SU-DHL-6 (cell line): ENCODE results near the gene WNT7B.

Experiments
- H2AFZ ChIP-seq: fragments of 200-600 bp; sonication (generic); 2 replicates; pipeline ENCODE4 v1.6.1; 2014; ENCODE audit warnings: low read depth, mild to moderate bottlenecking, moderate library complexity, mixed read lengths, antibody characterized with exemption, low read length; ENCODE audit not compliant: severe bottlenecking
- H3F3A ChIP-seq: fragments of 200-600 bp; shearing (Covaris generic); 2 replicates; pipeline ENCODE4 v1.6.0; 2016; ENCODE audit warnings: antibody characterized with exemption, mild to moderate bottlenecking; ENCODE audit not compliant: insufficient read depth
- H3K27ac ChIP-seq: fragments of 200-600 bp; sonication (generic); 2 replicates; pipeline ENCODE4 v1.5.1; 2016; ENCODE audit warnings: low read depth, mild to moderate bottlenecking, low read length, moderate library complexity, mixed read lengths
- H3K27me3 ChIP-seq: fragments of 200-600 bp; sonication (generic), shearing (Covaris generic); 2 replicates; pipeline ENCODE4 v1.6.0; 2014; ENCODE audit warnings: mild to moderate bottlenecking, low read length
- H3K36me3 ChIP-seq: fragments of 200-600 bp; sonication (generic); 2 replicates; pipeline ENCODE4 v1.6.1; 2014; ENCODE audit warnings: mild to moderate bottlenecking, low read length, mixed read lengths
- H3K4me2 ChIP-seq: fragments of 300-600, 200-600 bp; shearing (Covaris generic), sonication (generic); 2 replicates; pipeline ENCODE4 v1.6.0; 2014; ENCODE audit warnings: low read length, low read depth, mild to moderate bottlenecking; ENCODE audit not compliant: poor library complexity, severe bottlenecking
- H3K4me3 ChIP-seq: fragments of 200-600 bp; sonication (generic); 2 replicates; pipeline ENCODE4 v1.5.1; 2014; ENCODE audit warnings: antibody characterized with exemption, low read length, mild to moderate bottlenecking, mixed read lengths; ENCODE audit not compliant: insufficient read depth, poor library complexity, severe bottlenecking
- H3K79me2 ChIP-seq: fragments of 200-600 bp; sonication (generic); 2 replicates; pipeline ENCODE4 v1.6.1; 2014; ENCODE audit warnings: mild to moderate bottlenecking, low read length, moderate library complexity; ENCODE audit not compliant: insufficient read depth
- H3K9ac ChIP-seq: fragments of 200-600 bp; sonication (generic); 2 replicates; pipeline ENCODE4 v1.7.0; 2014; ENCODE audit warnings: mild to moderate bottlenecking, low read length
- H3K9me2 ChIP-seq: fragments of 200-600 bp; sonication (generic); replicated peaks from 2 replicates; pipeline ENCODE4 v1.6.1; 2014; ENCODE audit warnings: low read length; ENCODE audit not compliant: insufficient read depth
- H3K9me3 ChIP-seq: fragments of 200-600 bp; sonication (generic); 2 replicates; pipeline ENCODE4 v1.6.1; 2014; ENCODE audit warnings: low read length, mixed read lengths; ENCODE audit not compliant: insufficient read depth
- H4K20me1 ChIP-seq: fragments of 200-600 bp; sonication (generic); 2 replicates; pipeline ENCODE4 v1.6.1; 2014; ENCODE audit warnings: low read depth, mild to moderate bottlenecking, antibody characterized with exemption, low read length, moderate library complexity, mixed read lengths
- CTCF ChIP-seq: fragments of 200-600 bp; sonication (generic); IDR thresholded peaks from one replicate; pipeline ENCODE4 v1.5.1; 2017; ENCODE audit warnings: antibody characterized with exemption, mild to moderate bottlenecking, low read length, moderate library complexity; ENCODE audit not compliant: insufficient read depth, poor library complexity, severe bottlenecking
- EZH2phosphoT487 ChIP-seq: fragments of 200-600 bp; sonication (generic), shearing (Covaris generic); conservative IDR thresholded peaks from 2 replicates; pipeline ENCODE4 v1.6.1; 2018; ENCODE audit warnings: mild to moderate bottlenecking, antibody characterized with exemption, low read length, moderate library complexity, mixed read lengths

The WNT7B gene

GRCh38 chr22:45972889-45973253 lies 4.1 kb downstream of the WNT7B start:
- no peak for TF ChIP-seq EZH2phosphoT487
- no peak for TF ChIP-seq CTCF
- Histone ChIP-seq H3K27ac (no peak overlapping the region), H3K9me3 (no peaks in the 10 kb centered on the region), H3K4me2 (no peak overlapping the region), H3K9ac (no peak overlapping the region), H3K9me2 (no peaks in the 10 kb centered on the region), H3K4me3 (no peak overlapping the region), H3F3A (no peaks in the 10 kb centered on the region), H2AFZ (no peak overlapping the region), H3K27me3 (no peaks in the 10 kb centered on the region), H3K79me2 (no peaks in the 10 kb centered on the region), H4K20me1 (no peaks in the 10 kb centered on the region), H3K36me3 (no peaks in the 10 kb centered on the region)

- Histone ChIP-seq H3K4me3 (no peak overlapping the region), H2AFZ (no peak overlapping the region), H3K79me2 (no peaks in the 10 kb centered on the region), H3K9me3 (no peaks in the 10 kb centered on the region), H3K9ac (no peak overlapping the region), H4K20me1 (no peaks in the 10 kb centered on the region), H3K27ac (no peak overlapping the region), H3K4me2 (no peak overlapping the region), H3F3A (no peaks in the 10 kb centered on the region), H3K27me3 (no peaks in the 10 kb centered on the region), H3K36me3 (no peaks in the 10 kb centered on the region), H3K9me2 (no peaks in the 10 kb centered on the region)
- TF ChIP-seq CTCF (no peak), EZH2phosphoT487 (no peak)
Observed at GRCh38 chr22:45972091-45972888, 4.7 kb downstream of the WNT7B start.

GRCh38 chr22:45971408-45972028 lies 5.4 kb downstream of the WNT7B start:
- Histone ChIP-seq H3K9me2 (no peaks in the 10 kb centered on the region), H2AFZ (no peak overlapping the region), H3F3A (no peaks in the 10 kb centered on the region), H3K4me3 (no peak overlapping the region), H3K9me3 (no peaks in the 10 kb centered on the region), H3K4me2 (no peak overlapping the region), H3K79me2 (no peaks in the 10 kb centered on the region), H3K36me3 (no peaks in the 10 kb centered on the region), H3K9ac (no peak overlapping the region), H4K20me1 (no peaks in the 10 kb centered on the region), H3K27me3 (no peaks in the 10 kb centered on the region), H3K27ac (no peak overlapping the region)
- TF ChIP-seq EZH2phosphoT487 (no peak), CTCF (no peak)
